T-helper 17 cell (primary cell): ENCODE results near the gene IQCC. TPM values are rescaled to one million over a fixed set of nuclear protein-coding genes. Genes with fewer than 3 reads are reported as not detected.

ENCODE experiments used
- ATAC-seq: fragments of 150-1000 bp; cut with Tn5 transposase; 2 replicates; pipeline ENCODE4 v1.10.0; 2021; ENCODE audit warnings: mild to moderate bottlenecking, moderate library complexity
- DNase-seq, 3 donors: peaks; one replicate each; pipeline versions ENCODE4 v3.0.0 to v3.0.0-alpha.2; 2020 to 2021
- H3K9me3 ChIP-seq: one replicate; pipeline ENCODE4 v1.7.0; 2013; ENCODE audit warnings: low read length, mild to moderate bottlenecking; ENCODE audit not compliant: control insufficient read depth, poor library complexity, severe bottlenecking
- H3K27ac Mint-ChIP-seq: one replicate; pipeline ENCODE4 v1.8.0; 2022; ENCODE audit warnings: mild to moderate bottlenecking, moderate library complexity, mixed read lengths
- H3K27me3 Mint-ChIP-seq: one replicate; pipeline ENCODE4 v1.8.0; 2022; ENCODE audit warnings: mixed read lengths
- H3K36me3 Mint-ChIP-seq: one replicate; pipeline ENCODE4 v1.8.0; 2022; ENCODE audit warnings: low read depth, mixed read lengths
- H3K4me1 Mint-ChIP-seq: one replicate; pipeline ENCODE4 v1.8.0; 2022; ENCODE audit warnings: mild to moderate bottlenecking, mixed read lengths
- H3K4me3 Mint-ChIP-seq: one replicate; pipeline ENCODE4 v1.8.0; 2022; ENCODE audit warnings: mild to moderate bottlenecking, moderate library complexity, mixed read lengths
- total RNA-seq, 4 donors: library from RNA in 2 of 4; stranded (reverse) in 2 of 4; gene quantifications; one replicate each; pipeline ENCODE4 v1.2.3 and lab custom pipeline; 2022 to 2026

Gene IQCC
- total RNA-seq, 2 donors from 2014 or later: 3.2 to 4.1 TPM

DNA sequence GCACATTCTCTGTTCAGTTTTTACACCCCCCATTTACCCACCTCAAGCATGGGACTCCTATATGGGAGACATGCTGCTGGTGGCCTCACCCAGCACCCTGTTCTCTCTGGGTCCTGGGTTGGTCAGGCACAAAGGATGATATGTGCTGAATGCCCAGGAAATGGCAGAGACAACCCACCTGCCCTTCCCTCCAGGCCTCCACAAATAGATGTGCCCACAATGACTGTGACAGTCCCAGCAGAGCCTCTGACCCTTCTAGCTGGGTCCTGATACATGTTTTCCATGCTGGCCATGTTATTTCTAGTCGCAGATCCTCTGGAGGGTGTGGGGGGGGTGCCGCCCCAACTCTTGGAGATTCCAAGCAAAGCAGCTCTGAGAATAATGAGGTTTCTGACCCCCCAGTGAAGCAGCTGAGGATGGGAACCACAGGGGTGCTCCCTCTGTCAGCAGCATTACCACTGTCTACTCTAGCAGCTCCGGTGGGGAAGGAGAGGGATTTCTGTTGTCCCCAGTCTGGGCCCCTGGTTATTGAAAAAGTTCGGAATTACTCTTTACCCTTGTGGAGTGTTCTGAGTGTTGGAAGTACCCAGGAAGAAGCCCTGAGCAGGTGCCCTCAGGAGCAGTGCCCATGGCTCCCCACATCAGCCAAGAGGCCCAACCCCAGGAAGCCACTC is 6.3 kb upstream of the IQCC start:
- H3K36me3 Mint-ChIP-seq: no peaks in the 10 kb centered on the region
- H3K27me3 Mint-ChIP-seq: no peaks in the 10 kb centered on the region
- peak overlapping the region; percentile 5 for H3K4me3 Mint-ChIP-seq
- DNase-seq: no peak
- peaks cover 48% of the 10 kb centered on the region for H3K4me1 Mint-ChIP-seq
- H3K27ac Mint-ChIP-seq: peak overlapping the region; percentile 87
- ATAC-seq: no peak
- no peaks in the 10 kb centered on the region for H3K9me3 ChIP-seq

DNA sequence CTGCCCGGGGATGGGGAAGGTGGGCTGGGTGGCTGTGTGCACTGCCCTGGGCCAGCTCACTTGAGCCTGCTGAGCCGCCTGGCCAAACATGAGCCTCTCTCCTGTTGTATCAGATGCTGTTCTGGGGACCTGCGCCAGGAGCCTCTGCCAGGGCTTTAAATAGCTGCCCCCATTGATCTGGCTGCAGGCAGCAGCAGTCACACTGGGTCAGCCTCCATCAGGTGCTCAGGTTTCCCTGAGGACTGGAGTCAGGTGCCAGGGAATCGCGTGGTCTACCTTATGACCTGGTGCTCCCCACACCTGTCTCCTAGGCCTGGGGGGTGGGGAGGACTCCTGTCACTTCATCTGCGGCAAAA is 5.8 kb upstream of the IQCC start:
- H3K9me3 ChIP-seq: no peaks in the 10 kb centered on the region
- Mint-ChIP-seq H3K36me3 (no peaks in the 10 kb centered on the region), H3K27ac (peak overlapping the region; percentile 98), H3K4me1 (peaks cover 47% of the 10 kb centered on the region), H3K4me3 (peak overlapping the region; percentile 92), H3K27me3 (no peaks in the 10 kb centered on the region)
- no peak for ATAC-seq
- no peak for DNase-seq

DNA sequence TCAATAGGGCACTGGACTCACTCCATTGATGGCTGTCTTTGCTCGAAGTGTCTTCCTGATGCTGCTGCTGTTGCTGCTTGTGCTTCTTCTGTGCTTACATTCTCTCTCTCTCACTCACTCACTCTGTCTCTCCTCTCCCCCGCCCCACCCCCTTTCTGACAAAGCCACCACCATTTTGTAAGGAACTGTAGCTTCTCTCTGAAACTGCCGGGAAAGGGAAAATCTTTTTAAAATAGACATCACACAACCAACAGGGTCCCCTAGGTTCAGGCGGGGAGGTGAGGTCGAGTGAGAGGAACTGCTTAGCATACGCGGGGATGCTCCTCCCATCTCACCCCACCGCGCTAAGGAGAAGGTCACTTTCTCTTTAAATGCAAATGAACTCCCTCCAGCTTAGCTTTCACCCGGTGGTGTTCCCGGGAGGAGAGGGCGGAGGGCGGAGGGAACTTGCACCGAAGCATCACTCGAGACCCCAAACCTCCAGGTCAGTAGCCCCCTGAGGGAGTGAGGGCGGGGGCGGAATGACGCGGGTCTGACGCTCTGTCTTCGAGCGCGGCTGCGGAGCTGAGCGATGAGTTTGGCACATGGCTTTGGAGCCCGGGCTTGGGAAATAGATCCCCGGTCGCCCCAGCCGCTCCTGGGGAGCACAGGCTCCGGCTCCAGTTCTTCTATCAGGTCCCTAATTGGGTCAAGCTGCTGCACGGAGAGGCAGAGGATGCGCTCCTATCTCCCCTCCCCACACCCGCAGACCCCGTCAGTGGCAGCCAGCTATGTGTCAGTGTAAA is 5.1 kb upstream of the IQCC start, which contains the start of gene CCDC28B:
Gene CCDC28B (plus strand): TSS at position 370 of the 785 bp plus-strand sequence. CDS start 1,341 bp downstream, outside the sequence.
- ATAC-seq: peak; percentile 40
- peak within 1 kb of the TSS; percentile 98 for H3K27ac Mint-ChIP-seq

DNA sequence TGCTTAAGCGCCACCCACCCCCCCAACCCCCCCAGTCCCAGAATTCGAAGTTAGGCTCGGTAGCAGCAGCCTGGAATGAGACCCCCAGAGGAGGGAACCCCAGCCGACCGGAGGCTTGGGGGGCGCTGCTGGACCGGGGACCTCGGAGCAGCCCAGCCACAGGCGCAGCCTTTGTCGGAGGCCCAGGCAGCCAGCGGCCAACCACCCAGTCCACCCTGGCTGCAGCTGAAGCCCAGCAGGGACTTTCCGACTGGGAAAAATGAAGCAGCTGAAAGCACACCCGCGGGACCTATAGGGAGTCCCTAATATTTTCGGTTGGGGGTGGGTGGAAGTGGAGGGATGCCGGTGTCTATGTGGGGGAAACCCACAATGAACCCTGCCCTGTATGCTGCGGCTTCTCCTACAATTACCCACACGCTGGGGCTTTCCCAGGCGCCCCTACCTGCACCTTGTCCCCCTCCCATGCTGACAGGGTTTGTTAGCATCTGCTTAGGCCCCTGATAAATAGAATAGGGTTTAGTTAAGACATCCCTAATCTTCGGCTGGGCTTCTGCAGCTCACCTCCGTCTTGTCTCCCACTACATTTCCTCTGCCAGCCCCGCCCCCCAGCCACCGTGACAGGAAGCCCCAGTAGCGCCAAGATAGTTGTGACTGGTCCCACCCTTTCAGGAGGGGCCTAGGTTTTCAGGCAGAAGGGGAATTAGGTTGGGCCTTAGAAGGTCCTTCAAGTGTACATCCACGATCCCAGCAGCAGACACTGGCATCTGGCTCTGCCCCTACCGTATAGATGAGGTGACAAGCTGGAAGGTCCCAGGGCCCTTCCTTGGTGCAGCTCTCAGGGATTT is 4.2 kb upstream of the IQCC start:
- no peaks in the 10 kb centered on the region for H3K27me3 Mint-ChIP-seq
- DNase-seq (peak; percentile 58 to 75 (median 59)), ATAC-seq (peak; percentile 84)
- peaks cover 50% of the 10 kb centered on the region for H3K4me1 Mint-ChIP-seq
- peak overlapping the region; percentile 92 for H3K4me3 Mint-ChIP-seq
- no peaks in the 10 kb centered on the region for H3K36me3 Mint-ChIP-seq
- H3K27ac Mint-ChIP-seq: peak overlapping the region; percentile 98
- H3K9me3 ChIP-seq: no peaks in the 10 kb centered on the region

More for the DNA sequence above, 5.1 kb upstream of the IQCC start, which contains the start of gene CCDC28B:
- no peaks in the 10 kb centered on the region for H3K9me3 ChIP-seq
- peak within 1 kb of the TSS; percentile 92 for H3K4me3 Mint-ChIP-seq
- H3K27me3 Mint-ChIP-seq: no peaks in the 10 kb centered on the region
- peak; percentile 32 to 38 (median 37) for DNase-seq
- H3K36me3 Mint-ChIP-seq: no peaks in the 10 kb centered on the region
- peaks cover 46% of the 10 kb centered on the region for H3K4me1 Mint-ChIP-seq

DNA sequence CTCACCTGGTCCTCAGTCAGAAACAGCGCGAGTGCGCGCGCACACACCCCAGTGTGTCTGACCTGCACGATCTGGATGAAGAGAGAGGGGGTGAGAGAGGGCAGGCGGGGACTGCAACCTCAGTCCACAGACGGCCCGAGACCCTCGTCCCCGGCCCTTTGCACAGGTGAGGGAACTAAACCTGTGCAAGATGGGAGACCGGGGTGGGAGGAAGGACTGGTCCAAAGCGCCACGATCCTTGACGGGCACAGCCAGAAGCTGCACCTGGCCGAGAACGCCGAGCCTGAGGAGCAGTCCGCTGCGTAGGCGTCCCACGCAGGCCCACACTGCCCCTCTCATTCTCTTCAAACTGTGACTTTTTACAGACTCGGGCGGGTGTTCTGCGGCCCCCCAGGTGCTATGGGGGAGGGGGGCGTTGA is 519 bp upstream of the IQCC start:
- no peak for DNase-seq
- Mint-ChIP-seq H3K27me3 (no peaks in the 10 kb centered on the region), H3K4me1 (peaks cover 34% of the 10 kb centered on the region), H3K36me3 (no peaks in the 10 kb centered on the region), H3K4me3 (peak overlapping the region; percentile 88), H3K27ac (peak overlapping the region; percentile 92)
- ATAC-seq: no peak
- no peaks in the 10 kb centered on the region for H3K9me3 ChIP-seq

DNA sequence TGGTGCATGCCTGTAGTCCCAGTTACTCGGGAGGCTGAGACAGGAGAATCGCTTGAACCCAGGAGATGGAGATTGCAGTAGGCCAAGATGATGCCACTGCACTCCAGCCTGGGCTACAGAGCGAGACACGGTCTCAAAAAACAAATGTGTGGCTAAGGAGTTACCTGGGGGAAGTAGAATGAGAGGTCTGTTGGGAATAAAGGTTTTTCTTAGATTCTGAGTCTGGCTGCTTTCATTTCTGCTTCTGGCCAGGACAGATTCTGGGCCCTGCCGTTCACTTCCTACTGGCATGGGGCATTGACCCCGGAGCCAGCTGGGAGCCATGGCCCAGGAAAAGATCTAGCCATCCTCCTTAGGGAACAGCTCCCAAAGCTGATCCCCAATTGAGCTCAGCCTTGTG is 3.0 kb downstream of the IQCC start:
- Mint-ChIP-seq H3K27ac (no peak overlapping the region), H3K4me1 (peaks cover 16% of the 10 kb centered on the region), H3K36me3 (no peaks in the 10 kb centered on the region), H3K4me3 (no peak overlapping the region), H3K27me3 (no peaks in the 10 kb centered on the region)
- DNase-seq (no peak), ATAC-seq (no peak)
- no peaks in the 10 kb centered on the region for H3K9me3 ChIP-seq

DNA sequence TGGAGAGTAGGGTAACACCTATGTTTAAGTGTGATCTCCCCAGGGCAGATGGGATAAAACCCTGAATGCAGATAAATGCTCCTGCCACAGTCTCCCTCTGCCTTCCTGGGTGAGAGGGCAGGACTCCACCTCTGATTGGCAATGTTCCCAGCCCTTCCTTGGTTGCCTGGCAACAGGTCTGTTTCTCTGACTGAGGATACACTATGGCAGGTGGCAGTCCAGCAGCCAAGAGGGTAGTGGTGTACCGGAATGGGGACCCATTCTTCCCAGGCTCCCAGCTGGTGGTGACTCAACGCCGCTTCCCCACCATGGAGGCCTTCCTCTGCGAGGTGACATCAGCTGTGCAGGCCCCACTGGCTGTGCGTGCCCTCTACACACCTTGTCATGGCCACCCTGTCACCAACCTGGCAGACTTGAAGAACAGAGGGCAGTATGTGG is 3.4 kb downstream of the IQCC start, which contains the start of gene DCDC2B:
Gene DCDC2B (plus strand): TSS at position 199 of the 438 bp plus-strand sequence. CDS start 5 bp downstream, at position 204.
- ATAC-seq (no peak), DNase-seq (no peak)
- H3K4me3 Mint-ChIP-seq: no peak within 1 kb of the TSS
- peaks cover 16% of the 10 kb centered on the region for H3K4me1 Mint-ChIP-seq
- no peaks in the 10 kb centered on the region for H3K27me3 Mint-ChIP-seq
- H3K27ac Mint-ChIP-seq: no peak within 1 kb of the TSS
- no peaks in the 10 kb centered on the region for H3K36me3 Mint-ChIP-seq
- no peaks in the 10 kb centered on the region for H3K9me3 ChIP-seq

DNA sequence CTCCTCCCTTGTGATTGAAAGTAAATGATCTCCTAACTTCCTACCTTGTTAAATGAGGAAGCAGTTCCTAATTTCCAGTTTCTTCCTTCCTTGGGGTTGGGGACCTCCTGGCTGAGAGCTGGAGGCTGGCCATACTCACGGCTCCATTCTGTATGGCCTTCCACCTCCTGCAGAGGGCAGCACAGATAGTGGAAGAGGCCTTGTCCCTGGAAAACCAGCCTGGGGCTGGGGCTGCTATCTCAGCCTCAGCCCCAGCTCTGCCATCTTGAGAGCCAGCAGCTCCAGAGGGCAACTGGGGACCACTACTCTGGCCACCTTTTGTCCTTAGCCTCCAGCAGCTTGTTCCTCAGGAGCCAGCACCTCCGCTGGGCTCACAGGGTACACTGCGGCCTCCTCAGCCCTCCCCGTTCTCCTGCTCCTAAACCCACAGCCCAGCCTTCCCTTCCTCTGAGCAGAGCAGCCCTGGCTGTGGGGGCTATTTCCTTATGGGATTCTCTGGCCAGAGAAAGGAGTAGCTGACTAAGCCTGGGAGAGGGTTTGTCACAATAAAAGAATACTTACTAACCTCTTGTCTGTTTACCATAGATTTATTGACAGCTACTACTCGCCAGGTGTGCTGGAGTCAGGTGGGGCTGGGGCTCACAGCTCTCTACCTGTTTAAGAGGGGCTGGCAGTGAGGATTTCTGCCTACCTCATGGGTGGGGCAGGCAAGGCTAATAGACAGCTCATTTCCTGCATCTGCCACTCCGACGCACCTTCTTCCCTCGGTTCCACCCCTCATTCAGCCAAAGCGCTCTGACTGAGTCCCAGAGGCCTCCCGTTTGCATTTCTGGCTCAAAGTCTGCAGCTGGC is 10.4 kb downstream of the IQCC start:
- Mint-ChIP-seq H3K27ac (peak overlapping the region; percentile 84), H3K27me3 (no peaks in the 10 kb centered on the region), H3K36me3 (no peaks in the 10 kb centered on the region), H3K4me3 (no peak overlapping the region), H3K4me1 (peaks cover 11% of the 10 kb centered on the region)
- H3K9me3 ChIP-seq: no peaks in the 10 kb centered on the region
- peak; percentile 92 for ATAC-seq
- peak; percentile 33 to 55 (median 36) for DNase-seq

DNA sequence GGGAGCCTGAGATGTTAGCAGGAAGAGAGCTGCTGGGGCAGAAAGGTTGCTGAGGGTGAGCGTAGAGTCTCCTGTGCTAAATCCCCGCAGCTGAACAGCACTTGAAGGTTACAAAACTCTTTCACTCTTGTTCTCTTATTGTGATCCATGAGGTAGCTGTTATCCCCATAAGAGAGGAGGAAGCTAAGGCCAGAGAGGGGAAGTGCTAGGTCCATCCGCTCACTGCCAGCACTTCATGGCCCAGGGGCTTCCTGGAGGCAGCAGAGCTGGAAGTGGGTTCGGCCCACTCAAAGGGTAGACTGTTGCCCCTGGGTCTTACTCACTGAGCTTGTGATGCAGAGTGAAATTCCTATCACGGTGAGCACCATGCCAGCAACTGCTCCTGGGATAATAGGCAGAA is 11.1 kb downstream of the IQCC start:
- no peak for ATAC-seq
- peak overlapping the region; percentile 84 for H3K27ac Mint-ChIP-seq
- DNase-seq: no peak

DNA sequence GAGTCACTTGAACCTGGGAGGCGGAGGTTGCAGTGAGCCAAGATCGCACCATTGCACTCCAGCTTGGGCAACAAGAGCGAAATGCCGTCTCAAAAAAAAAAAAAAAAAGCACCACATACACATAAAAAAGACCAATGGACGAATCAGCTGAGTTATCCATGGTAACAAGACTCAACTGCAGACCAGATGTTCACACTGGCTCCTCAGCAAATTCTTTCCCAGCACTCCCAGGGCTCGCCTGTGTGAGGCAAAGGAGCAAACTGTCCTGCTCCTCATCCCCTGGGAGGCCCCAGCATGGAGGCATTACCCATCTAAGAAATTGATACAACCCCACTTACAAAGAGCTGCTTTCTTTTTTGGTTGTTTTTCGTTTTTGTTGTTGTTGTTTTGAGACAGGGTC is 13.6 kb downstream of the IQCC start:
- peaks cover 19% of the 10 kb centered on the region for H3K4me1 Mint-ChIP-seq
- no peak for ATAC-seq
- no peaks in the 10 kb centered on the region for H3K27me3 Mint-ChIP-seq
- H3K36me3 Mint-ChIP-seq: no peaks in the 10 kb centered on the region
- DNase-seq: no peak
- no peak overlapping the region for H3K27ac Mint-ChIP-seq
- H3K9me3 ChIP-seq: no peaks in the 10 kb centered on the region
- no peak overlapping the region for H3K4me3 Mint-ChIP-seq

More for the DNA sequence above, 11.1 kb downstream of the IQCC start:
- Mint-ChIP-seq H3K4me1 (peaks cover 15% of the 10 kb centered on the region), H3K36me3 (no peaks in the 10 kb centered on the region), H3K27me3 (no peaks in the 10 kb centered on the region), H3K4me3 (no peak overlapping the region)
- no peaks in the 10 kb centered on the region for H3K9me3 ChIP-seq

DNA sequence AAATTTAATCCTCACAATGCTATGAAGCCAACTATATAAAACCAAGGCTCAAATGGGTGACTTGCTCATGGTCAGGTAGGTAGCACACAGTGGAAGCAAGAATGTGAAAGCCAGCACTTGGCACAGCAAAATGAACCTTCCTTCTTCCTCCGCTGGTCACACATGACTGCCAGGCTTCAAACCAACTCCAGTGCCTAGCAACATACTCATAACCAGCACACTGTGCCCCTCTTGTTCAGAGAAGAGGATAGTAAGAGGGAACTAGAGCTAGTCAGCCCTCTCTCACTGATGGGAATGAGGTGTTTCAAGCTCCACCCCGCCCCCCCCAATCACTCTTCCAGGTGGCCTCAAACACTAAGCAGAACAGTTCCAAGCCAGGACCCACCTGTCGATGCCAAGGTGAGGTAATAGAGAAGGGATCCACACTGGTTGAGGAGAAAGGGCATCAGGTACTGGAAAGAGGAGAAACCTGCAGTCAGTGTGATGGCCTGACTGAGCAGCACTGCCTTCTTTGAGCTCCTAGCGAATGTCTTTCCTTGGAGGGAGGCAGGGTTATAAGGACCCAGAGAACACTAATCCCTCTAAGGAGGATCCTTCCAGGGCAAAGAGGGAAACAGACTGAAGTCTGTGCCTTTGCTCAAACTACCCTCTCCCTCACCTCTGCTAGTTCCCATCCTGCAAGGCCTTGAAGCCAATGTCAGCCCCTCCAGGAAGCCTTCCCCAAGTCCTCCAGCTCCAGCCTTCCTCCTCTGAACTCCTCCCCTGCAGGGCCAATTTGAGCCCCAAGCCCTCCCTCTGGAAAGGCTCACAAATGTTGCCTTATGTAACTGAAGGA is 15.5 kb downstream of the IQCC start:
- no peak for ATAC-seq
- Mint-ChIP-seq H3K27me3 (no peaks in the 10 kb centered on the region), H3K36me3 (no peaks in the 10 kb centered on the region)

More for the DNA sequence above, 15.5 kb downstream of the IQCC start:
- H3K4me3 Mint-ChIP-seq: peak overlapping the region; percentile 92
- peak overlapping the region; percentile 95 for H3K27ac Mint-ChIP-seq
- no peaks in the 10 kb centered on the region for H3K9me3 ChIP-seq
- no peak for DNase-seq
- H3K4me1 Mint-ChIP-seq: peaks cover 21% of the 10 kb centered on the region
